ENCODE measurements around the gene KLK7. TPM values are rescaled to one million over a fixed set of nuclear protein-coding genes. Genes with fewer than 3 reads are reported as not detected.

The KLK7 gene
- total RNA-seq (2014; rRNA removed) (0.23 and 3.6 TPM in 2 replicates), Bru-seq, nascent RNA (percentile 9 among the genes with signal in this experiment), BruChase-seq, experiment 1, labeled RNA remaining after a 6-hour chase (percentile 12 among the genes with signal in this experiment), BruChase-seq, experiment 2, labeled RNA remaining after a 2-hour chase (not detected)
- long read RNA-seq: 0 reads

- Histone ChIP-seq H3K27me3 (ENCODE audit: low read length) (no peaks in the 10 kb centered on the region), H3K9ac (ENCODE audit: low read length) (no peak within 1 kb of the TSS), H3K4me3 (ENCODE audit: low read length) (peak within 1 kb of the TSS; percentile 16; the same call in 1 of the 2 replicates), H4K20me1 (ENCODE audit: low read length) (no peaks in the 10 kb centered on the region), H2AFZ (ENCODE audit: low read length) (peak within 1 kb of the TSS; percentile 37; the same call in 1 of the 2 replicates), H3F3A (ENCODE audit: low read length, unreplicated experiment) (no peaks in the 10 kb centered on the region), H3K79me2 (ENCODE audit: low read length) (no peaks in the 10 kb centered on the region), H3K9me2 (replicated peaks; ENCODE audit: low read length) (no peaks in the 10 kb centered on the region), H3K4me1 (ENCODE audit: insufficient read depth, low read length) (peaks cover 10% of the 10 kb centered on the region), H3K9me3 (ENCODE audit: low read length) (no peaks in the 10 kb centered on the region), H3K36me3 (ENCODE audit: low read depth, low read length) (no peaks in the 10 kb centered on the region), H3K27ac (ENCODE audit: low read length) (no peak within 1 kb of the TSS), H3K4me2 (ENCODE audit: low read length) (peak within 1 kb of the TSS; percentile 39)
- DNase-seq (no peak), ATAC-seq (no peak)
- BruUV-seq (replicated peaks): no TSS peak
- no peak for TF ChIP-seq EZH2 (IDR thresholded peaks at IDR 0.05; ENCODE audit: low read length, unreplicated experiment)
- TF ChIP-seq CTCF (conservative IDR thresholded peaks at IDR 0.05; ENCODE audit: low read depth, low read length): no peak
- TF ChIP-seq EZH2phosphoT487 (IDR thresholded peaks at IDR 0.05; ENCODE audit: borderline replicate concordance, low read length): no peak
- intact Hi-C loops (cut with micrococcal nuclease): no loop called here
- ChIA-PET POLR2A (ENCODE audit: unreplicated experiment) (no interaction called here), CTCF (no interaction called here)
These were observed at the start of gene KLK7 for GRCh38 chr19:50983625-50984292. Gene KLK7 (minus strand): TSS chr19:50983917. CDS start chr19:50982399, 1,518 bp downstream.

- CTCF ChIA-PET: no interaction called here
- no peak overlapping the region for H3K4me3 ChIP-seq (ENCODE audit: low read length)
- no peak overlapping the region for H3K9ac ChIP-seq (ENCODE audit: low read length)
- H2AFZ ChIP-seq (ENCODE audit: low read length): no peak overlapping the region
- H3K4me2 ChIP-seq (ENCODE audit: low read length): no peak overlapping the region
- DNase-seq: no peak
- intact Hi-C loops (cut with micrococcal nuclease): no loop called here
- no peak overlapping the region for H3K27ac ChIP-seq (ENCODE audit: low read length)
- H3K9me2 ChIP-seq (replicated peaks; ENCODE audit: low read length): no peaks in the 10 kb centered on the region
- no peak for ATAC-seq
- TF ChIP-seq CTCF (conservative IDR thresholded peaks at IDR 0.05; ENCODE audit: low read depth, low read length) (no peak), EZH2 (IDR thresholded peaks at IDR 0.05; ENCODE audit: low read length, unreplicated experiment) (no peak), EZH2phosphoT487 (IDR thresholded peaks at IDR 0.05; ENCODE audit: borderline replicate concordance, low read length) (no peak)
- H3F3A ChIP-seq (ENCODE audit: low read length, unreplicated experiment): no peaks in the 10 kb centered on the region
- no peaks in the 10 kb centered on the region for H3K36me3 ChIP-seq (ENCODE audit: low read depth, low read length)
- no peaks in the 10 kb centered on the region for H3K4me1 ChIP-seq (ENCODE audit: insufficient read depth, low read length)
- H3K79me2 ChIP-seq (ENCODE audit: low read length): no peaks in the 10 kb centered on the region
- no peaks in the 10 kb centered on the region for H4K20me1 ChIP-seq (ENCODE audit: low read length)
- H3K9me3 ChIP-seq (ENCODE audit: low read length): no peaks in the 10 kb centered on the region
- H3K27me3 ChIP-seq (ENCODE audit: low read length): peaks cover 3% of the 10 kb centered on the region; the same call in 1 of the 2 replicates
- POLR2A ChIA-PET (ENCODE audit: unreplicated experiment): no interaction called here
- no TSS peak for BruUV-seq (replicated peaks)
These were observed 48.1 kb upstream of the KLK7 start for GRCh38 chr19:51031880-51032225.

- ChIA-PET CTCF (no interaction called here), POLR2A (ENCODE audit: unreplicated experiment) (no interaction called here)
- Histone ChIP-seq H3K79me2 (ENCODE audit: low read length) (no peaks in the 10 kb centered on the region), H3F3A (ENCODE audit: low read length, unreplicated experiment) (no peaks in the 10 kb centered on the region), H3K27me3 (ENCODE audit: low read length) (peaks cover 3% of the 10 kb centered on the region; the same call in 1 of the 2 replicates), H4K20me1 (ENCODE audit: low read length) (no peaks in the 10 kb centered on the region), H3K9ac (ENCODE audit: low read length) (no peak overlapping the region), H2AFZ (ENCODE audit: low read length) (no peak overlapping the region), H3K36me3 (ENCODE audit: low read depth, low read length) (no peaks in the 10 kb centered on the region), H3K9me2 (replicated peaks; ENCODE audit: low read length) (no peaks in the 10 kb centered on the region), H3K4me3 (ENCODE audit: low read length) (no peak overlapping the region), H3K4me2 (ENCODE audit: low read length) (no peak overlapping the region), H3K9me3 (ENCODE audit: low read length) (no peaks in the 10 kb centered on the region), H3K4me1 (ENCODE audit: insufficient read depth, low read length) (no peaks in the 10 kb centered on the region), H3K27ac (ENCODE audit: low read length) (no peak overlapping the region)
- TF ChIP-seq EZH2 (IDR thresholded peaks at IDR 0.05; ENCODE audit: low read length, unreplicated experiment) (no peak), EZH2phosphoT487 (IDR thresholded peaks at IDR 0.05; ENCODE audit: borderline replicate concordance, low read length) (no peak), CTCF (conservative IDR thresholded peaks at IDR 0.05; ENCODE audit: low read depth, low read length) (no peak)
- no peak for ATAC-seq
- BruUV-seq (replicated peaks): no TSS peak
- DNase-seq: no peak
- intact Hi-C loops (cut with micrococcal nuclease): no loop called here
These were observed 47.6 kb upstream of the KLK7 start for GRCh38 chr19:51031220-51031879.

Measured in PC-3 (cell line).